HG03066 (cell line): ENCODE measurements around the gene FKBP1A.
"Not testable (repeated sequence)": the region's sequence is repeated elsewhere in the genome, so short reads cannot be mapped to it uniquely, and the experiment has no call there.

Source experiments
- ATAC-seq: cut with Tn5 transposase; IDR thresholded peaks from one replicate; pipeline ENCODE4 v1.9.1; 2021; ENCODE audit warnings: low read depth; ENCODE audit not compliant: unreplicated experiment

The FKBP1A gene

GRCh38 chr20:1417790-1418189, 24.9 kb upstream of the FKBP1A start:
- no peak for ATAC-seq

GRCh38 chr20:1417273-1417672, 24.4 kb upstream of the FKBP1A start:
- no peak for ATAC-seq

DNA sequence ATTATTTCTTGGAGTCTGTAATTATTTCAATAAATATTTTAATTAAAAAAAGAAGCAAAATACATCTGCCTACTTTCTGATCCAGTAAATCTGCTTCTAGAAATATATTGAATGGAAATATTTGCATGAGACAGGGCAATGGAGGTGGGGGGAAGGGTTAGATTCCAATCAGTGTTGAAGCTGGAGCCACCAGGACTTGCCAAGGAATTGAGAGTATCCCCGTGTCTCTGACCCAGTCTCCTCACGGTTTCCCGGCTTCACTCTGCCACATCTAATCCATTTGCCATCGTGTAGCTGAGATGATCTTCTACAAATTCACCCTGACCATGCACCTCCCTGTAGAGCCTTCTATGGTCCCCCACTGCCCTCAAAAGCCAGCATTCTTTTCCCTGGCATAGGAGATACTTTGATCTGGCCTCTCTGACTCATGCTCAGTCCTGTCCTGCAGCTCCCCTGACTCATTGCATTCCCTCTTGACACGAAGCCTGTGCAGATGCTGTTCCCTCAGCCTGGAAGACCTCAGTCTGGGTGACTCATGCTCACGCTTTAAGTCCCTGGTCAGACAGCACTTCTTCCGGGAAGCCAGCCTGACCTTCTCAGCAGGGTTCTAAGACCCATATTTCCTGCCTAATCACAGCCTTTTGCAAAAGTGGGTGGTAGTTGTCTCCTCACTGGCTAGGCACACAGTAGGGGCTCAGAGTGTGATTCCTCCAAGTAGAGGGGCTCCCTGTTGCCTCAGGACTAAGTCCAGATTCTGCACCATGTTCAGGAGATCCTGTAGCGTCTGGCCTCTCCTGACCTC, 23.0 kb upstream of the FKBP1A start:
- no peak for ATAC-seq

- no peak for ATAC-seq
These were observed 22.1 kb upstream of the FKBP1A start for GRCh38 chr20:1414982-1415381.

- ATAC-seq, result no peak
These were observed 12.9 kb upstream of the FKBP1A start for GRCh38 chr20:1405801-1406200.

GRCh38 chr20:1403624-1404023, 10.8 kb upstream of the FKBP1A start:
- no peak for ATAC-seq

- no peak for ATAC-seq
These were observed 9.3 kb upstream of the FKBP1A start for GRCh38 chr20:1402149-1402548.

- no peak for ATAC-seq
These were observed 8.6 kb upstream of the FKBP1A start for GRCh38 chr20:1401451-1401907.

DNA sequence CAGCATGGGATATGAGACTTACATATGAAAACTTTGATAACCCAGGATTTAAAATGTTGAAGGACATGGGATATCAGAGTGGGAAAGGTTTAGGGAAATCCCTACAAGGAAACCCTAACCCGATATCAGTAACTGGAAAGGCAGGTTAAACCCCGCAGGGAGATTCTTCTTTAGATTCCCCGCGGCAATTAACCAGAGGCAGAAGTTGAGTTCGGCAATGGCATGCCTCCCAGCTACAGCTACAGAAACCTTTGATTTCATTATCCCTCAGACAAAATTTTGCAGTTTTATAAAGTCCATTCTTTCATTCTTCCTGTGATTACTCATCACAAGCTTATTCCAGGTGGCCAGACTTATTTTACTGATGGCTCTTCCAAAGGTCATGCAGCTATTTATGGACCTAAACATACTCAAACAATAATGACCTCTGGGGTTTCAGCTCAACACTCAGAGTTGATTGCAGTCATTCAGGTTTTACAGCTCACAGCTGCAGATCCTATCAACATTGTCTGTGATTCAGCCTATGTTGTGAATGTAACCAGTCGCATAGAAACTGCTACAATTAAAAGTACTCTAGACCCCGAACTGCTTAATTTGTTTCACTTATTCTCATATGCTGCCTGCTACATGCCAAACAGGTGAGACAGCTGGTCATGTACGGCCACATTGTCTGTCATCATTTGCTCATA, 7.0 kb upstream of the FKBP1A start:
- ATAC-seq, result not testable (repeated sequence)

GRCh38 chr20:1398185-1398584, 5.3 kb upstream of the FKBP1A start:
- ATAC-seq, result not testable (repeated sequence)

- ATAC-seq, result no peak
These were observed 4.9 kb upstream of the FKBP1A start for GRCh38 chr20:1397710-1398109.

- no peak for ATAC-seq
These were observed 3.8 kb upstream of the FKBP1A start for GRCh38 chr20:1396702-1397101.

DNA sequence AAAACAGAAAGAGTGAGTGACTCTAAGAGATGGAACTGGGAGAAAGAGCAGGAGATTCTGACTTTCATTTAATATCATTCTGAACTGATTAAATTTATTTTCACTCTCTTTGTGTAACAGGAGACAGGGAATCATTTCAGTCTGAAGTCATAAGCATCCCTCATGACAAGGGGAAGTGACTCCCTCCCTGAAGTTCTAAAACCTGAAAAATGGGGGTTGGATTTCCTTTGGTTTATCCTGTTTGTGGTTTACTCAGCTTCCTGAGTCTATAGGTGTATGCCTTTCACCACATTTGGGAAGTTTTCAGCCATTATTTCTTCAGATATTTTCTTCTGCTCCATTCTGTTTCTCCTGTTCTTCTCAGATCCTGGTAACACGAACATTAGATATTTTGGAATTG, 3.4 kb upstream of the FKBP1A start:
- ATAC-seq, result no peak

- no peak for ATAC-seq
These were observed 1.8 kb upstream of the FKBP1A start for GRCh38 chr20:1394686-1395085.

GRCh38 chr20:1393507-1393882, 641 bp upstream of the FKBP1A start:
- ATAC-seq, result no peak

DNA sequence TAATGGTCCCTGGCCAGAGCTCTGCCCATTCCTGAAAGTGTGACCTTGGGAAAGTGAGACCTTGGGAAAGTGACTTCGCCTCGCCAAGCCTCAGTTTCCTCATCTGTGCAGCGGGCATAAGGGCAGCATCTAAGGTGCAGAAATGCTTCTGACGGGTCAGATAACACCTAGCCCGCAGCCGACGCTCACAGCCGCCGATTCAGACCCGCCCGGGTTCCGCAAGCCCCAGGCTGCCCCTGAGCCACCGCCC, 486 bp downstream of the FKBP1A start:
- ATAC-seq, result peak; percentile 19

DNA sequence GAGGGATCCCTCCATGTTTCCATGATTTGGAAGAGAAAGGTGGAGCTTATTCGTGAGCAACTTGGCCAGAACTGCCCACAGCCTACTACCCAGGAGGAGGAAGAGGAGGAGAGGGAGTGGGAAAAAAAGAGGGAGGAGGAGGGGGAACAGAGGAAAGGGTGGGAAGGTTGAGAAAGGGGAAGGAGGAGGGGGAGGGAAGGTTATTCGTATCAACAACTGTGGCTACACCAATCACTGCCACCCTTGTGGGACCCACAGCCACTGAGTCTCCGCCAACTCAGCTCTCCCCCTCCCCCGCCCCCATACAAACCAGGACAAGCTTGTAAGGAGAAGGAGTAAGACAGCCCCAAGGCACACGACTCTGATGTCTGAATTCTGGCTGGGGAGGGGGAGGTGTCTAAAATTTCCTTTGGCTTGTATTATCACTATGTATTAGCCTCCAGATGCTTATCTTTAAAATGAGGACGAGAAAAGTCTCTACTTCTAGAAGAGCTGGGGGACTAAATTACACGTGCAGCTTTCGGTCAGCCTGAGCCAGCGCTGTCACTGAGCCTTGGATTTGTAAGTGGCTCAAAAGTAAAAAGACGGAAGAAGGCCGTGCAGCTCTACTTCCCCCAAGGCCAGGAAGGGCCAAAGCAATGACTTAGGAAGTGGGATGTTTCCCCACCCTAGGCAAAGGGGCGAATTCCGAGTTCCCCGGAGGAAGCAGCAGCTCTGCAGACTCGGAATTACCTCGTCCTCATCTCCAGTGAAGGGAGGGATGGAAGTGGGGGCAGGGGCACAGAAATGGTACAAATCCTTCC, 1.0 kb downstream of the FKBP1A start:
- no peak for ATAC-seq

- ATAC-seq, result no peak
These were observed 2.1 kb downstream of the FKBP1A start for GRCh38 chr20:1390581-1391403.

GRCh38 chr20:1389703-1390580, 2.9 kb downstream of the FKBP1A start:
- ATAC-seq, result no peak
